CD14-positive monocyte (primary cell): ENCODE data around the gene FUT1. TPM values are rescaled to one million over a fixed set of nuclear protein-coding genes. Genes with fewer than 3 reads are reported as not detected.

Source experiments
- DNase-seq, 3 donors: peaks; one replicate each; pipeline ENCODE4 v3.0.0-alpha.2; 2011 to 2022
- H2AFZ ChIP-seq: 2 replicates; pipeline ENCODE4 v1.6.0; 2012; ENCODE audit warnings: mild to moderate bottlenecking, low read depth, low read length, inconsistent platforms; ENCODE audit not compliant: insufficient read depth, poor library complexity, severe bottlenecking
- H3K27ac ChIP-seq, 2 donors: 1 replicate in 1 of 2; 2 replicates in 1 of 2; pipeline ENCODE4 v1.5.1; 2012 to 2013; ENCODE audit warnings: low read length in 2 of 2, control low read depth in 1 of 2, inconsistent platforms in 1 of 2, low read depth in 1 of 2, mild to moderate bottlenecking in 1 of 2
- H3K27me3 ChIP-seq, 2 donors: one replicate each; pipeline versions ENCODE4 v1.6.0 to v1.6.1; 2011 to 2013; ENCODE audit warnings: low read length in 2 of 2; ENCODE audit not compliant: control insufficient read depth in 2 of 2, insufficient read depth in 2 of 2
- H3K36me3 ChIP-seq, 2 donors: replicated peaks in 1 of 2; 1 replicate in 1 of 2; 2 replicates in 1 of 2; pipeline versions ENCODE4 v1.5.1 to v1.6.1; 2012 to 2013; ENCODE audit warnings: low read length in 2 of 2, control low read depth in 1 of 2, inconsistent platforms in 1 of 2, mild to moderate bottlenecking in 1 of 2; ENCODE audit not compliant: insufficient read depth in 2 of 2, control insufficient read depth in 1 of 2
- H3K4me1 ChIP-seq, 2 donors: 1 replicate in 1 of 2; 2 replicates in 1 of 2; pipeline versions ENCODE4 v1.5.1 to v1.6.1; 2012 to 2013; ENCODE audit warnings: low read length in 2 of 2, control low read depth in 1 of 2, inconsistent platforms in 1 of 2, mild to moderate bottlenecking in 1 of 2, moderate library complexity in 1 of 2; ENCODE audit not compliant: insufficient read depth in 2 of 2, control insufficient read depth in 1 of 2
- H3K4me2 ChIP-seq: replicated peaks from 2 replicates; pipeline ENCODE3; 2012; ENCODE audit warnings: low read length, moderate library complexity, mild to moderate bottlenecking; ENCODE audit not compliant: poor library complexity, severe bottlenecking; ENCODE audit errors: extremely low read depth
- H3K4me3 ChIP-seq, 3 experiments: fragments of 200-600 bp in 1 of 3; sonication (generic) in 1 of 3; replicated peaks in 1 of 3; 1 replicate in 2 of 3; 2 replicates in 1 of 3; pipeline ENCODE4 v1.5.1; 2011 to 2013; ENCODE audit warnings: low read length in 3 of 3, mild to moderate bottlenecking in 3 of 3, control low read depth in 2 of 3, low read depth in 2 of 3, inconsistent platforms in 1 of 3, moderate library complexity in 1 of 3
- H3K79me2 ChIP-seq: 2 replicates; pipeline ENCODE4 v1.6.0; 2012; ENCODE audit warnings: mild to moderate bottlenecking, control low read depth, inconsistent platforms, low read length, moderate library complexity; ENCODE audit not compliant: insufficient read depth
- H3K9ac ChIP-seq: 2 replicates; pipeline ENCODE4 v1.6.0; 2017; ENCODE audit warnings: low read length, mild to moderate bottlenecking; ENCODE audit not compliant: insufficient read depth, poor library complexity, severe bottlenecking
- H3K9me3 ChIP-seq, 2 donors: replicated peaks in 1 of 2; 1 replicate in 1 of 2; 2 replicates in 1 of 2; pipeline versions ENCODE4 v1.5.1 to v1.6.1; 2012 to 2013; ENCODE audit warnings: low read length in 2 of 2, control low read depth in 1 of 2; ENCODE audit not compliant: control insufficient read depth in 1 of 2, insufficient read depth in 1 of 2
- H4K20me1 ChIP-seq: 2 replicates; pipeline ENCODE4 v1.6.0; 2012; ENCODE audit warnings: mild to moderate bottlenecking, low read length, control low read depth, moderate library complexity; ENCODE audit not compliant: insufficient read depth
- H3K27ac Mint-ChIP-seq, 7 donors: one replicate each; pipeline ENCODE4 v1.8.0; 2020; ENCODE audit warnings: mild to moderate bottlenecking in 7 of 7, mixed read lengths in 7 of 7, moderate library complexity in 6 of 7, inconsistent platforms in 2 of 7
- H3K27me3 Mint-ChIP-seq, 3 donors: one replicate each; pipeline ENCODE4 v1.8.0; 2021 to 2022; ENCODE audit warnings: low read depth in 3 of 3, mild to moderate bottlenecking in 3 of 3, mixed read lengths in 3 of 3, moderate library complexity in 3 of 3, inconsistent platforms in 1 of 3
- H3K36me3 Mint-ChIP-seq, 2 donors: one replicate each; pipeline ENCODE4 v1.8.0; 2020; ENCODE audit warnings: mixed read lengths in 2 of 2, inconsistent platforms in 1 of 2, mild to moderate bottlenecking in 1 of 2
- H3K4me1 Mint-ChIP-seq: one replicate; pipeline ENCODE4 v1.8.0; 2020; ENCODE audit warnings: mild to moderate bottlenecking, mixed read lengths
- H3K4me3 Mint-ChIP-seq, 2 donors: one replicate each; pipeline ENCODE4 v1.8.0; 2020; ENCODE audit warnings: mild to moderate bottlenecking in 2 of 2, mixed read lengths in 2 of 2, moderate library complexity in 1 of 2
- H3K9me3 Mint-ChIP-seq, 7 donors: one replicate each; pipeline ENCODE4 v1.8.0; 2020 to 2022; ENCODE audit warnings: mixed read lengths in 7 of 7, mild to moderate bottlenecking in 6 of 7, moderate library complexity in 6 of 7, inconsistent platforms in 2 of 7
- WGBS: methylation state at CpG from one replicate; pipeline ENCODE4 v1.1.5; 2013; ENCODE audit warnings: missing lambda C conversion rate; ENCODE audit not compliant: insufficient coverage; 5-methylcytosine and 5-hydroxymethylcytosine counted together
- intact Hi-C, 2 donors: fragments of 100-400 bp; cut with micrococcal nuclease; formaldehyde crosslinking; loops; one replicate each; pipeline versions ENCODE4 v1.15.0 to v1.15.1; 2023
- polyA plus RNA-seq, 3 donors: library from polyadenylated mRNA; depleted of rRNA in 1 of 3; unstranded in 2 of 3; stranded (reverse) in 1 of 3; fragments of 300-500 nt in 2 of 3; fragments of >200 nt in 1 of 3; fragmentation: Illumina TruSeq in 2 of 3; gene quantifications; 1 replicate in 2 of 3; 2 replicates in 1 of 3; pipeline ENCODE4 v1.2.3, GENCODE V29; 2012 to 2021
- TF ChIP-seq, protein P1 (sequence below): fragments of 200-600 bp; IDR thresholded peaks from one replicate; pipeline ENCODE4 v1.8.0; 2022; ENCODE audit warnings: antibody characterized with exemption, mild to moderate bottlenecking

FUT1 gene
- polyA plus RNA-seq, 3 donors = 0.03 TPM; not detected in 2

DNA sequence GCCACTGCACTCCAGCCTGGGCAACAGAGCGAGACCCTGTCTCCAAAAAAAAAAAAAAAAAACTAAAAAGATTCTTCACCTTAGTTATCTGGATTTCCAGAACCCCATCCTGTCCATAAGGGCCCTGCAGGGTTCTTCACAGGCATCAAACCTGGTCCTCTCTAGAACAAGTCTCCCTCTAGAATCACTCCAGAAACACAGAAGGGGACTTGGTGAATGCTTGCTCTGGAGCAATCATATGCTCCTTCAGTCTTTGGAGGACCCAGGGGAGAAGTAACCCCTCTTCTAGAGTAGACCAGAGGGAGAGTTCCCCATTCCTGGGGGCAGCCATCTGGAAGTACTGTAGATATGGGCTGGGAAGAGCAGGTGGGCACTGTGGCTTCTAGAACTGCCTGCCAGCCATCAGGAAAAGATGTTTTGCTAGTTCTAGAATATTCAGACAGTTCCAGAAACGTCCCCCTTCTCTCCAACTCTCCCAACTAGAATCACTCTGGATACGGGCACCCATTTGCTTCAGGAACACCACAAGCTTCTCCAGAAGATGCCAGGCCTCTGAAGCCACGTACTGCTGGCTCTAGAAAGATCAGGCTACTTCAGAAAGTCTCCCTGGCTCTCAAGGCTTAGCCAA, 2.8 kb downstream of the FUT1 start:
- Histone ChIP-seq H3K36me3 (no peaks in the 10 kb centered on the region), H3K27me3 (peaks cover 17 to 63% of the 10 kb centered on the region in 2 donors), H3K9me3 (peaks cover 10 to 12% of the 10 kb centered on the region in 2 donors), H3K4me3 (no peak overlapping the region), H2AFZ (no peak overlapping the region), H3K4me2 (no peak overlapping the region), H3K27ac (no peak overlapping the region), H3K79me2 (no peaks in the 10 kb centered on the region), H3K4me1 (peaks cover 14 to 28% of the 10 kb centered on the region in 2 donors), H4K20me1 (no peaks in the 10 kb centered on the region), H3K9ac (no peak overlapping the region)
- H3K27ac Mint-ChIP-seq = no peak overlapping the region
- 87% methylated on average over 3 of the region's 4 CpGs for WGBS
- peaks cover 8 to 32% (median 23%) of the 10 kb centered on the region in 7 donors for H3K9me3 Mint-ChIP-seq
- intact Hi-C loops = no loop called here
- peaks cover 53 to 87% (median 67%) of the 10 kb centered on the region in 3 donors for H3K27me3 Mint-ChIP-seq
- H3K4me1 Mint-ChIP-seq = peaks cover 34% of the 10 kb centered on the region
- DNase-seq = no peak
- TF ChIP-seq, protein P1, sequence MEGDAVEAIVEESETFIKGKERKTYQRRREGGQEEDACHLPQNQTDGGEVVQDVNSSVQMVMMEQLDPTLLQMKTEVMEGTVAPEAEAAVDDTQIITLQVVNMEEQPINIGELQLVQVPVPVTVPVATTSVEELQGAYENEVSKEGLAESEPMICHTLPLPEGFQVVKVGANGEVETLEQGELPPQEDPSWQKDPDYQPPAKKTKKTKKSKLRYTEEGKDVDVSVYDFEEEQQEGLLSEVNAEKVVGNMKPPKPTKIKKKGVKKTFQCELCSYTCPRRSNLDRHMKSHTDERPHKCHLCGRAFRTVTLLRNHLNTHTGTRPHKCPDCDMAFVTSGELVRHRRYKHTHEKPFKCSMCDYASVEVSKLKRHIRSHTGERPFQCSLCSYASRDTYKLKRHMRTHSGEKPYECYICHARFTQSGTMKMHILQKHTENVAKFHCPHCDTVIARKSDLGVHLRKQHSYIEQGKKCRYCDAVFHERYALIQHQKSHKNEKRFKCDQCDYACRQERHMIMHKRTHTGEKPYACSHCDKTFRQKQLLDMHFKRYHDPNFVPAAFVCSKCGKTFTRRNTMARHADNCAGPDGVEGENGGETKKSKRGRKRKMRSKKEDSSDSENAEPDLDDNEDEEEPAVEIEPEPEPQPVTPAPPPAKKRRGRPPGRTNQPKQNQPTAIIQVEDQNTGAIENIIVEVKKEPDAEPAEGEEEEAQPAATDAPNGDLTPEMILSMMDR = no peak
- no peak overlapping the region for H3K4me3 Mint-ChIP-seq
- peaks cover 3 to 5% of the 10 kb centered on the region in 2 donors for H3K36me3 Mint-ChIP-seq

DNA sequence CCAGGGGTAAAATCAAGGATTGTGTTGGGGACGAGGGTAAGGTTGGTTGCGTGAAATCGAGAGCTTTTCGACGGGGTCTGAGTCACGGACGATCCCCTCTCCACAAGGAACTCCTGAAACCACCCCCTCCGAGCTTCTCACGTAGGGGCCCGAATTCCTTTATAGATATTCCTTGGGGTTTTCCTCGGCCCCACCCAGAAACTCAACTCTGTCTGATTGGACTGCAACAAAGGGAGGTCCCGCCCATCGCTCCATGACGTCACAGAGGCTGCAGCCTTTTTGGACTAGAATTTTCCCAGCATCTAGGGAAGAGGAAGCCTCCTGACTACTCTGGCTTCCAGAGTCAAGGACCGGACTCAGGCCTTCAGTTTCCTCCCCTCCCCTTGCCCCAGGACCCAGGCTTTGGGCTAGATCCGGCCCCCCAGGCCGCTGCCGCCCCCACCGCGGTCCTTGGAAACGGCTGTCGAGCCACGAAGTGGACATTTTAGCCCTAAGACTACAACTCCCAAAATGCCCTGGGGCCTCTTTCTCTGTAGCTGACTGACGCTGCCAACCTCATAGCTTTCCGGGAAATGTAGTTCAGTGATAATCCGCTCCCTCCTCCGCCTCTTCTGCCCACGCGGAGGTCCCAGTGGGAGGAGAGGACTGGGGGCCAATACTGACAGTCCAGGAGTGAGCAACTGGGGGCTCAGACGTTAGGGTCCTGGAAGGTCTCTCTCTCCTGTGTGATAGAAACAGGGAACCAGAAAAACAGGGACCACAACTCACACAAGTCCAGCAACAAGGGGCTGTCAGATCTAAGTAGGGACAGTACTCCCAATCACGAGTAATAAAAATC, 5.5 kb downstream of the FUT1 start, which contains the start of gene IZUMO1:
Gene IZUMO1, minus strand, starts transcription at position 172 of the 838 bp plus-strand sequence. CDS start 1,050 bp downstream, outside the sequence.
- intact Hi-C loops = no loop called here
- Histone ChIP-seq H4K20me1 (no peaks in the 10 kb centered on the region), H3K9me3 (peaks cover 10 to 12% of the 10 kb centered on the region in 2 donors), H3K4me3 (peak within 1 kb of the TSS; percentile 19 to 76 (median 36)), H3K27me3 (peaks cover 4 to 40% of the 10 kb centered on the region in 2 donors), H2AFZ (peak within 1 kb of the TSS; percentile 80), H3K79me2 (no peaks in the 10 kb centered on the region), H3K4me2 (peak within 1 kb of the TSS; percentile 63), H3K4me1 (peaks cover 5 to 11% of the 10 kb centered on the region in 2 donors), H3K36me3 (no peaks in the 10 kb centered on the region), H3K9ac (peak within 1 kb of the TSS; percentile 51), H3K27ac (no peak within 1 kb of the TSS)
- 6% methylated on average over 16 of the region's 31 CpGs for WGBS
- peak; percentile 56 to 94 (median 77) for DNase-seq
- TF ChIP-seq, protein P1 = no peak
- Mint-ChIP-seq H3K4me3 (peak within 1 kb of the TSS; percentile 65 to 76), H3K4me1 (peaks cover 20% of the 10 kb centered on the region), H3K9me3 (peaks cover 8 to 22% (median 17%) of the 10 kb centered on the region in 7 donors), H3K36me3 (peaks cover 0 to 5% of the 10 kb centered on the region in 2 donors), H3K27me3 (peaks cover 37 to 70% (median 53%) of the 10 kb centered on the region in 3 donors), H3K27ac (peak within 1 kb of the TSS in 4 of 7 donors; percentile 45 to 61 (median 54))
